GM19025 (cell line): ENCODE data around the gene OTOP3.
"Not testable (repeated sequence)": the region's sequence is repeated elsewhere in the genome, so short reads cannot be mapped to it uniquely, and the experiment has no call there.

ENCODE experiments used
- ATAC-seq: cut with Tn5 transposase; IDR thresholded peaks from one replicate; pipeline ENCODE4 v1.9.1; 2021; ENCODE audit warnings: mild to moderate bottlenecking, low read depth, moderate library complexity; ENCODE audit not compliant: unreplicated experiment

The OTOP3 gene

GRCh38 chr17:74957935-74958740 is 22.4 kb downstream of the OTOP3 start:
- ATAC-seq: no peak

DNA sequence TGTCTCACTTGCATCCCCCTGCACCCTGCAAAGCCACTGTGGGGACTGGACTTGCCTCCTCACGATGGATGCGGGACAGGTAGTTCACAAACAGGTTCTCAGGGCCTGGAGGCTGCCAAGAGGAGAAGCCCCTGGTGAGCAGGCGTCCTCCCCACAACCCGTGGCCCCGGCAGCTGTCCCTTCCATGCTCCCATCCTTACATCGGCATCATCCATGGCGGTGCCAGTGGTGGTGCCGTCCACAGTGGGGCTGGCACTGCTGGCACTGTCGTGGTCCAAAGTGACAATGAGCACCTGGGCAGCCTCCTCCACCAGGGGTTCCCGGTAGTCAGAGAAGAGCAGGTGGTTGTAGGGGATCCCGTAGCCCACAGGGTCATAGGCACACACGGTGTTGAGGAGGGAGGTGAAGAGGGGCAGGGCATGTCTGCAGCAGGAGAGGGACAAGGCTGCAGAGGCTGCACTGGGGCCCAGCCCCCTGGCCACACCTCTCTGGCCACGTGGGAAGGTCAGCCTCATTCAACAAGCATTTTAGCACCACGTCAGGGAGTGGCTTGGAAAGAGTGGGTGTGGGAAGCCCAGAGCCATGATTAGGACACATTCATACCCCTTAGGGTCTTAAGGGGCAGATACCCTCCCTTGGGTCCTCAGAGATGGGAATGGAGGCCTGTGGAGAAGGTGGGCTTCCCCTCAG is 24.3 kb downstream of the OTOP3 start:
- ATAC-seq: no peak

DNA sequence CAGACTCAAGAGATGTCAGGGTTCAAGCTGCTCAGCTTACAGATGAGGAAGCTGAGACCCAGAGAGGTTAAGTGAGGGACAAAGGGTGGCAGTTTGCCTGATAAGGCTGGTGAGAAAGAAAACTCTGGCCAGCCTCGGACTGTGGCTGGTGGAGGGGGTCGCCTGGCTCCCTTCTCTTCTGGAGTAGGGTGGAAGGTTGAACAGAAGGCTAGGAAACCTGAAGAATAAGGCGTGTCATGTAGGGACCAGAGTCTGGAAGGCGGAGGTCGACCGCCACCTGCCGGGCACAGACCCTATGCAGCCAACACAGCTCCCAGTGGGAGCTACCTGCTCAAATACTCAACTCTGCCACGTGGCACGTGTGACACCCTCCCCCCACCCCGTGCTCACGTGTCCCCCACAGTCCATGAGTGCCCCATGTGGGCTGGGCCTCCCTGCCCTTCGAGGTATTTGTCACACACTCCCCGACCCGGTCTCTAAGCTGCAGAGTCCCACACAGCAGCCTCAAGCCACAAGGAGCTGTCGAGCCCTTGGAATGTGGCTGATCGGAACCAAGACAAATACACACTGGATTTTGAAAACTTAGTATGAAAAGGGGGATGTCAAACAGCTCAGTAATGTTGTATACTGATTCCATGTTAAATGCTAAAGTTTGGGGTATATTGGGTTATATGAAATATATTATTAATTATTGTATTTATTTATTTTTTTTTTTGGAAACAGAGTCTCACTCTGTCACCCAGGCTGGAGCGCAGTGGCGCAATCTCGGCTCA is 25.1 kb downstream of the OTOP3 start:
- no peak for ATAC-seq

DNA sequence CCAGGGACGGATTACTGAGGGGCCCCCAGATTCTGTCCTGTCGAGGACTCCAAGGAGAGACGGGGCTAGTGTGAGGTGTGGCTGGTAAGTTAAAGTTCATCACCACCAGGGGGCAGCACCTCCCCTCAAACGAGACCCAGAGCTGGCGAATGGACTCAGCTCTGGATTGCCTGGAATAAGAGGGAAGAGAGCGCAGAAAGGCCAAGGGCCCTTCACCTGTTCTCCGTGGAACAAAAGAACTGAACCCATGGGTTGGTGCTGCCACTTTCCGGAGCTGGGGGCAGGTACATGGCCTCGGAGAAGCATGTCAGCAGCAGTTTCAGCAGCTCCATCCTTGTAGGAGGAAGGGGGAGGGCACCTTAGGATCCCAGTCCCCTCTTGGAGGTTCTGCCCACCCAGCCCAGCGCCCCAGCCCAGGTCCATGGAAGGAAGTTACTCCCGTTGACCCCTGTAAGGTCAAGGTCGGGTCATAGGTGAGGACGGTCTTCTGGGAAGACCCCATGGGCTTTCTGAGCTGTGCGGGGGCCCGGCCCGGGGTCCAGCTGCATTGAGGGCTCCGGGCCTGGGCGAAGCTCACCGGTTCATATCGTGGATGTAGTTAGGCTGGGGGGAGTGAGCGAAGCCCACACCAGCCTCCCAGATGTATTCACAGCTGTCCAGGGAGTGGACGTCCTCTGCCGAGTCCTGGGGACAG is 26.1 kb downstream of the OTOP3 start:
- ATAC-seq: no peak

- ATAC-seq: no peak
These were observed 27.1 kb downstream of the OTOP3 start for GRCh38 chr17:74962622-74963394.

DNA sequence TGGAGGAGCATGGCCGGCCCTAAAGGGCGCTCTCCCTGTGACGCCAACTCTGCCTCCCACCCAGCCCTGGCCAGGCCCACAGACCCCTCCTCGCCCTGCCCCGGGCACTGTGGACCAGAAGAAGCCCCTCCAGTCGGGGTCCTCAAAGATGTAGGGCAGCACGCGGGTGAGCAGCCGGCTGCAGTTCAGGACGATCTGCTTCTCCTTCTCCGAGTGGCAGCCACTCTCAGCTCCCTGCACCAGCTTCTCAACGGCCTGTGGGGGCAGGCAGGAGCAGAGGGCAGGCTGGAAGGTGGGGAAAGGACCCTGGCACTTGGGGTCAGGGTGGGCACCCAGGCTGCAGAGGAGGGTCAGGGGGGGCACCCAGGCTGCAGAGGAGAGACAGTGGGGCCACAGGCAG is 28.0 kb downstream of the OTOP3 start:
- ATAC-seq: no peak

- ATAC-seq: no peak
These were observed 28.6 kb downstream of the OTOP3 start for GRCh38 chr17:74964246-74964761.

DNA sequence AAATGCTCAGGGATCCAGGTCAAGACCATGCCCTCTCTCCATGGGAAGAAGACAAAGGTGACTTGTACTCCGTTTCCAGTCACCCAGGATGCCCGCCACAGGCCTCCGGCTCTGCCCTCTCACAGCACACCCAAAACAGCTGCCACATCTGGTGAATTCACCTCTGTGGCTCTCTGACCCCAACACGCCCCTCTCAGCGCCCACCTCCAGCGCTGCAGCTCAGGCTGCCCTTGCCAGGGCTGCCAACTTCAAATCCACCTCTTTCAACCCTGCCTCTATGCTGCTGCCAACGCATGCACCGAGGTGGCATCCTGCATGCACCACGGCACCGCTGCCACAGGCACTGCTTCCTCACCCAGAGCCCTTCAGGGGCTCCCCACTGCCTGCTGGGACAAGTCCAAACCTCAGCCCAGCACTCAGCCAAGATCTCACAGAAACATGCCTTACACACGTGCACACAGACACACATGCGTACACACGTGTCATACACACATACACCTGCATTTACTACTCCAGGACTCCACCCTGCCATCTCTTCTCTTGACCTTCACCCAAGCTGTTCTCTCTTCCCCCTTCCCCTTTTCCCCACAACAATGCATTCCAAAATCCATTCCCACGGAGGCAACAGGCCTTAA is 29.4 kb downstream of the OTOP3 start:
- ATAC-seq: no peak

- ATAC-seq: no peak
These were observed 32.7 kb downstream of the OTOP3 start for GRCh38 chr17:74968361-74968780.

- ATAC-seq: not testable (repeated sequence)
These were observed 33.8 kb downstream of the OTOP3 start for GRCh38 chr17:74969501-74969900.

DNA sequence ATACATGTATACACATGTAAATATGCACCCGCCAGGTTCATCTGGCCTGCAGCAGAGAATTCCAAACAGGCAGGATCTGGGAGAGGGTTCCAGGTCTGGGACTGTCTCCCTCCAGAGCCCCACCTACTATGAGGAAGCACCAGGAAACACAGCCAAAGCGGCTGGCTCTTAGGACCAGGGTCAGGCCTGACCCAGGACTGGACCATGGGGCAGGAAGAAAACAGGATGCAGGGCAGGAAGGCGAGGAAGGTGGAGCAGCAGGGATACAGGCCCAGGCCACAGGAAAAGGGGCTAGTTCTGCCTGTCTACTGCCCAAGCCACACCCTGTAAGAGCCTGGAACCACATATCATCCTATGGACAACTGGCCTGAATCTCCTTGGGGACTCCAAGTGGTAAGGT is 34.7 kb downstream of the OTOP3 start:
- no peak for ATAC-seq

DNA sequence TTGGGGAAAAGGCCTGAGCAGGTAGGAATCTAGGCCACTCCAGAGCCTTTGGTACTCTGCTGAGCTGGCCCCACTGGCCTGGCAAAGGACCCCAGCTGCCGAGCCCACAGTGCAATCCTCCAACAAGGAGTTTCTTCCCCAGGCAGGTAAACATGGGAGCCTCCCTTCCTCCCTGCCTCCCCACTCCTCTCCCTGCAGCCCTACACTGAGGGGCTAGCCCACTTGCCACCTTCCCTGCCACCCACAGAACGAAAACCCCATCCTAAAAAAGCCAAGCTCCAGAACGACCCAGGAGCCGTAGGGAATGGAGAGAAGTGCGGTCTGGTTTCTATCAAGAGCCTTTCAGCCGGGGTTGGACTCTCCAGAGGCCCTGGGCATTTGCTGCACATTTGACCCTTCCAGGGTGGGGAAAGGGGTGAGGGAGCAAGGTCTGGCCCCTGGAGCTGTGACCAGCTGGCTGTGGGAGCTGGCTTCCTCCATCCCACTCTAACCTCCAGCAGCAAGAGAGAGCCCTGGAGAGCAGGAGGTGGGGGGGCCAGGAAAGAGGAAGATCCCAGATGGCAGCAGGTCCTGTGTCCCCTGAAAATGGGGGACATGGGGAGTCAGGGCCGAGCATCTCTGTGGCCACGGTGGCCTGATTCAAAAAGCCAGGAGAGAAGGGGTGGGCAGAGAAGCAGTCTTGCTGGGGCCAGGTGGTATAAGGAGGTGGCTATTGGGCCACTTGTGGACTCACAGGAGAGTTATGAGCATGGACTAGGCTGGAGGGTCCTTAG is 35.6 kb downstream of the OTOP3 start:
- ATAC-seq: no peak

GRCh38 chr17:74971842-74972106 is 36.1 kb downstream of the OTOP3 start:
- ATAC-seq: no peak

DNA sequence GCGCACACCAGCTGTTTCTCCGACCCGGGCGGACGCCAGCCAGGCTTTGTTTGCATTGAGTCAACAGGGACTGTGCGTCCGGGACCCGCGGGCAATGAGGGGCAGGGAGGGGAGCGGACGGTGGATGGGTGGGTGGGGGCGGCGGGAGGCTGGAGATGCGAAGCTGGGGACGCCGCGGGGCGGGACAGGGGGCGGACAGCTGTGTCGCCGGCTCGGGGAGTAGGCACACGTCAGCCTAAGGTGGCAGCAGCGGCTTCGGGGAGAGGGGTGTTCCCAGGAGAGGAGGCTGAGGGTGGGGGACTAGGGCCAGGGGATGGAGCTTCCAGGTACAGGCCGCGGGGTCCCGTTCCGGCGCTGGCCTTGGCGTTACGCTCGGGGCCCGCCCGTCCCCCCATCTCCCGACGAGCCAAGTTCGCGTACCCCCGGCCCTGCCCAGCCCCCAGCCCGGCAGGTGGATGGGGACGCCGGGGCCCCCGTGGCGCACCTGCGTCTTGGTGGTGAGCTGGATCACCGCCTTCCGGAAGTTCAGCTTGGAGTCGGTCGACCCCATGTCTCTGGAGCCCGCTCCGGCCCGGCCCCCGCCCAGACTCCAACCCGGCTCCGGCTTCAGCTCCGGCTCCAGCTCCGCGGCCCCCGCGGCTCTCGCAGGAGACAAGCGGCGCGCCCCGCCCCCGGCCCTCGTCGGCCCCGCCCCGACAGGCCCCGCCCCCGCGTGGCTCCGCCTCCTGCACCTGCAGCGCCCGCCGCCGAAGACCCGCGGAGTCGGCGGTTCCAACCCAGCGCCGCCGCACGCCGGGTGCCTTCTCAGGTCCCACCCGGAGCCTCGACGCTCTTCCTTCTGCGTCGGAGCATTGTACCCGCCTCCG is 36.6 kb downstream of the OTOP3 start, which contains the start of gene HID1:
HID1 (minus strand) TSS at position 653 of the 866 bp plus-strand sequence; CDS start at position 550, 103 bp downstream.
- ATAC-seq: no peak

- no peak for ATAC-seq
These were observed 37.3 kb downstream of the OTOP3 start for GRCh38 chr17:74972973-74973328.

DNA sequence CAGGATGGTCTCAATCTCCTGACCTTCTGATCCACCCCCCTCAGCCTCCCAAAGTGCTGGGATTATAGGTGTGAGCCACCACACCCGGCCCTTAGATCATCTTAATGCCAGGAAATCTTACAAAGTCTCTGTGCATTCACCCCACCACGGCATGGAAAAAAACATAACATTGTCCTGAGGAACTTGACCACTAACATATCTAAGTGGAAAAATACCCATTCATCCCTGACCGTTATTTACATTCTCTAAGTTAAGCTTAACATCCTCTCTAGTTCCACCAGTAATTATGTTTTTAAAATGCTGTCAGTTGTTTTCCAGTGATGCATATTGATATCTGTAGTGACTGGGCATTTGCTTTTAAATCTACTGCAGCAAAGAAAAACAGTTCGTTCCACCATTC is 40.2 kb downstream of the OTOP3 start:
- no peak for ATAC-seq

DNA sequence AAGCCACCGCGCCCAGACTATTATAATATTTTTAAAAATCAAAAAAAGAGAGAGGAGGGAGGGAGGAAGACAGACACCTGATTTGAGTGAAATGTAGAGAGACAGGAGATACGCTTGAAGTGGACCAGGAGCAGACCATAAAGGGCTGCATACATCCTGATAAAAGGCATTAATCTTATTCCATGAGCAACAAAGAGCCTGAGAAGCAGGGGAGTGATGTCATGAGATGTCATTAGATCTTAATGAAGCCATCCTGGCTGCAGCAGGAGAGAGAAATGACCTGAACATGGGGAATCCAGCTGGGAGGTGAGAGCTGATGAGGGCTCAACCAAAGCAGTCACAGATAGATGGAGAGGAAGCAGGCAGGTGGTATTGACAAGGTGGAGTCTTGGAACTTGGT is 42.1 kb downstream of the OTOP3 start:
- no peak for ATAC-seq

DNA sequence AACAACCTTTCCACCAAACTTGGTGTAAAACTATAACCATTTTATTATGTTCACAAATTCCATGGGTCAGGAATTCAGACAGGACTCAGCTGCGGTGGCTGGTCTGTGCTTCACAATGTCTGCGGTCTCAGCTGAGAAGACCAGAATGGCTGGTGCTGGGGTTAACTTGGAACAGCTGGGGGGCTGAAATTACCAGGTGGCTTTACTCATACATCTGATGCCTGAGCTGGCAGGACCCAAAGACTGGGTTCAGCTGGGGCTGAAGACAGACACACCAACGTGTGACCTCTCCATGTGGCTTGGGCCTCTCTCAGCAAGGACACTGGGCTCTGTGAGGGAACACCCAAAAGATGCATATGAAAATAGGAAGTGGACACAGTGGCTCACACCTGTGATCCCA is 42.5 kb downstream of the OTOP3 start:
- no peak for ATAC-seq
